Prostate gland (tissue), 2 donors: ENCODE data around the gene SRMS.

Experiments used
- POLR2A ChIP-seq: fragments of 450-650 bp; IDR thresholded peaks from one replicate; pipeline ENCODE4 v1.6.1; 2016; ENCODE audit warnings: antibody characterized with exemption, mild to moderate bottlenecking
- POLR2AphosphoS5 ChIP-seq: sonication (generic); formaldehyde crosslinking; IDR thresholded peaks from one replicate; pipeline ENCODE4 v1.6.1; 2017; ENCODE audit warnings: antibody characterized with exemption
- TF ChIP-seq, protein P1 (sequence below), 4 experiments: fragments of 200-600 bp in 2 of 4; fragments of 450-650 bp in 2 of 4; sonication (generic) in 2 of 4; IDR thresholded peaks; 1 replicate in 3 of 4; 2 replicates in 1 of 4; pipeline ENCODE4 v1.5.1; 2016 to 2019; ENCODE audit warnings: antibody characterized with exemption in 4 of 4, mild to moderate bottlenecking in 2 of 4, moderate library complexity in 2 of 4

DNA sequence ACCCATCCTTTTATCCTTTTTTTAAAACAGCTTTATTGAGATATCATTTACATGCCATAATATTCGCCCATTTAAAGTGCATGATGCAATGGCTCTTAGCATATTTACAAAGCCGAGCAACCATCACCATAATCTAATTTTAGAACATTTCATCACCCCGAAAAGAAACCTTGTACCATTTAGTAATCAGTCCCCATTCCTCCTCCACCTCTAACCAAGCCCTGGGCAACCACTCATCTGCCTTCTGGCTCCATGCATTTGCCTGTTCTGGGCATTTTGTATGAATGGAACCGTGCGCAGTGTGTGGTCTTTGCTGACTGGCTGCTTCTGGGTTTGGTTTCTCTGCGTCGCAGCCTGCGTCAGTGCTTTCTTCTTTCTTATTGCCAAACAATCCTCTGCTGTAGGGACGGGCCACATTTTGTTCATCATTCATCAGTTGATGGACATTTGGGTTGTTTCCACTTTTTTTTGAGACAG lies 38.4 kb downstream of the SRMS start:
- TF ChIP-seq, protein P1, sequence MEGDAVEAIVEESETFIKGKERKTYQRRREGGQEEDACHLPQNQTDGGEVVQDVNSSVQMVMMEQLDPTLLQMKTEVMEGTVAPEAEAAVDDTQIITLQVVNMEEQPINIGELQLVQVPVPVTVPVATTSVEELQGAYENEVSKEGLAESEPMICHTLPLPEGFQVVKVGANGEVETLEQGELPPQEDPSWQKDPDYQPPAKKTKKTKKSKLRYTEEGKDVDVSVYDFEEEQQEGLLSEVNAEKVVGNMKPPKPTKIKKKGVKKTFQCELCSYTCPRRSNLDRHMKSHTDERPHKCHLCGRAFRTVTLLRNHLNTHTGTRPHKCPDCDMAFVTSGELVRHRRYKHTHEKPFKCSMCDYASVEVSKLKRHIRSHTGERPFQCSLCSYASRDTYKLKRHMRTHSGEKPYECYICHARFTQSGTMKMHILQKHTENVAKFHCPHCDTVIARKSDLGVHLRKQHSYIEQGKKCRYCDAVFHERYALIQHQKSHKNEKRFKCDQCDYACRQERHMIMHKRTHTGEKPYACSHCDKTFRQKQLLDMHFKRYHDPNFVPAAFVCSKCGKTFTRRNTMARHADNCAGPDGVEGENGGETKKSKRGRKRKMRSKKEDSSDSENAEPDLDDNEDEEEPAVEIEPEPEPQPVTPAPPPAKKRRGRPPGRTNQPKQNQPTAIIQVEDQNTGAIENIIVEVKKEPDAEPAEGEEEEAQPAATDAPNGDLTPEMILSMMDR (IDR thresholded peaks at IDR 0.05): no peak
- TF ChIP-seq POLR2A (no peak), POLR2AphosphoS5 (no peak)
